ENCODE results near the gene HOXB4.

- no peak for TF ChIP-seq CTCF (conservative IDR thresholded peaks at IDR 0.05 in 1 of 2, IDR thresholded peaks at IDR 0.05 in 1 of 2; ENCODE audit: low read depth in 1 of 2, low read length in 2 of 2)
- no peak for TF ChIP-seq EZH2 (IDR thresholded peaks at IDR 0.05; ENCODE audit: low read length, missing control alignments)
These were observed 9.9 kb upstream of the HOXB4 start for GRCh38 chr17:48588074-48588415.
